Left cardiac atrium (tissue), 4 donors: ENCODE results near the gene CCDC88B. TPM values are rescaled to one million over a fixed set of nuclear protein-coding genes. Genes with fewer than 3 reads are reported as not detected.

Source experiments
- ATAC-seq, 2 donors: fragments of 200-7000 bp; cut with Tn5 transposase; one replicate each; pipeline ENCODE4 v1.9.1; 2020; ENCODE audit warnings: mild to moderate bottlenecking in 2 of 2, moderate library complexity in 2 of 2
- DNase-seq: peaks from one replicate; pipeline ENCODE4 v3.0.0-alpha.2; 2020
- intact Hi-C, 2 donors: fragments of 100-400 bp; cut with DNase I; formaldehyde crosslinking; loops; one replicate each; pipeline versions ENCODE4 v1.14.1 to v1.15.1; 2022 to 2023
- total RNA-seq, 2 donors: library from RNA; stranded (reverse); fragmentation: NEBNext Ultra II Directional; extraction: Animal tissue kit (Norgen Biotek cat#: 25700); gene quantifications; one replicate each; pipeline ENCODE4 v1.2.1, GENCODE V29; 2021
- donor health status: DM: no; HTN: yes; CAD: no.
- donor health status: DM: no; HTN: yes; CAD: no; lungs with severe emphysema.
- donor health status: DM: yes; HTN: yes; CAD: no.
- donor health status: Dilated cardiomyopathy.

CCDC88B gene
- total RNA-seq, 2 donors from 2014 or later: 9.2 to 10.6 TPM

GRCh38 chr11:64368673-64369074 lies 28.7 kb downstream of the CCDC88B start:
- no peak for DNase-seq
- ATAC-seq: no peak
- intact Hi-C loops: no loop called here

GRCh38 chr11:64369440-64370421 lies 29.7 kb downstream of the CCDC88B start:
- intact Hi-C loops: no loop called here
- ATAC-seq: no peak
- no peak for DNase-seq

- DNase-seq (no peak), ATAC-seq (no peak)
These were observed 31.2 kb downstream of the CCDC88B start for GRCh38 chr11:64371201-64371600.

GRCh38 chr11:64372021-64372420 lies 32.0 kb downstream of the CCDC88B start:
- ATAC-seq: no peak
- DNase-seq: no peak
- intact Hi-C loops: no loop called here

More at GRCh38 chr11:64371201-64371600, 31.2 kb downstream of the CCDC88B start:
- intact Hi-C loops: no loop called here

GRCh38 chr11:64372802-64373597 lies 33.0 kb downstream of the CCDC88B start:
- ATAC-seq (peak; percentile 38 to 39), DNase-seq (no peak)
- intact Hi-C loops: no loop called here

GRCh38 chr11:64373598-64373974 lies 33.6 kb downstream of the CCDC88B start:
- no peak for ATAC-seq
- intact Hi-C loops: no loop called here

GRCh38 chr11:64376071-64376470 lies 36.1 kb downstream of the CCDC88B start:
- DNase-seq: no peak
- intact Hi-C loops: no loop called here
- no peak for ATAC-seq

More at GRCh38 chr11:64373598-64373974, 33.6 kb downstream of the CCDC88B start:
- DNase-seq: no peak

GRCh38 chr11:64378335-64378880 lies 38.4 kb downstream of the CCDC88B start:
- ATAC-seq (peak; percentile 45 to 55), DNase-seq (no peak)
- intact Hi-C loops: no loop called here

- intact Hi-C loops: no loop called here
- no peak for ATAC-seq
- DNase-seq: no peak
These were observed 39.2 kb downstream of the CCDC88B start for GRCh38 chr11:64379160-64379559.

GRCh38 chr11:64379817-64380709 lies 40.1 kb downstream of the CCDC88B start:
- ATAC-seq: peak in 1 of 2 donors; percentile 25
- no peak for DNase-seq
- intact Hi-C loops: no loop called here

- intact Hi-C loops: no loop called here
- ATAC-seq (no peak), DNase-seq (no peak)
These were observed 41.3 kb downstream of the CCDC88B start for GRCh38 chr11:64381350-64381749.

GRCh38 chr11:64382047-64382446 lies 42.0 kb downstream of the CCDC88B start:
- ATAC-seq (no peak), DNase-seq (no peak)
- intact Hi-C loops: no loop called here

- no peak for ATAC-seq
- DNase-seq: no peak
- intact Hi-C loops: no loop called here
These were observed 42.6 kb downstream of the CCDC88B start for GRCh38 chr11:64382586-64382985.

GRCh38 chr11:64383580-64383979 lies 43.6 kb downstream of the CCDC88B start:
- DNase-seq (no peak), ATAC-seq (no peak)
- intact Hi-C loops: no loop called here

- DNase-seq (no peak), ATAC-seq (peak; percentile 51 to 77)
- intact Hi-C loops: no loop called here
These were observed 44.2 kb downstream of the CCDC88B start for GRCh38 chr11:64384028-64384737.

- intact Hi-C loops: no loop called here
- ATAC-seq (peak in 1 of 2 donors; percentile 56), DNase-seq (no peak)
These were observed 45.3 kb downstream of the CCDC88B start for GRCh38 chr11:64384981-64385944.
